Embryonic facial prominence (tissue), 1 donor: Measurements from ENCODE around the gene COL23A1.

Experiments
- DNase-seq: peaks from one replicate; pipeline ENCODE4 v3.0.0-alpha.2; 2016; ENCODE audit errors: extremely low spot score

COL23A1 gene

GRCh38 chr5:178462076-178462475, 128.1 kb downstream of the COL23A1 start:
- no peak for DNase-seq

DNA sequence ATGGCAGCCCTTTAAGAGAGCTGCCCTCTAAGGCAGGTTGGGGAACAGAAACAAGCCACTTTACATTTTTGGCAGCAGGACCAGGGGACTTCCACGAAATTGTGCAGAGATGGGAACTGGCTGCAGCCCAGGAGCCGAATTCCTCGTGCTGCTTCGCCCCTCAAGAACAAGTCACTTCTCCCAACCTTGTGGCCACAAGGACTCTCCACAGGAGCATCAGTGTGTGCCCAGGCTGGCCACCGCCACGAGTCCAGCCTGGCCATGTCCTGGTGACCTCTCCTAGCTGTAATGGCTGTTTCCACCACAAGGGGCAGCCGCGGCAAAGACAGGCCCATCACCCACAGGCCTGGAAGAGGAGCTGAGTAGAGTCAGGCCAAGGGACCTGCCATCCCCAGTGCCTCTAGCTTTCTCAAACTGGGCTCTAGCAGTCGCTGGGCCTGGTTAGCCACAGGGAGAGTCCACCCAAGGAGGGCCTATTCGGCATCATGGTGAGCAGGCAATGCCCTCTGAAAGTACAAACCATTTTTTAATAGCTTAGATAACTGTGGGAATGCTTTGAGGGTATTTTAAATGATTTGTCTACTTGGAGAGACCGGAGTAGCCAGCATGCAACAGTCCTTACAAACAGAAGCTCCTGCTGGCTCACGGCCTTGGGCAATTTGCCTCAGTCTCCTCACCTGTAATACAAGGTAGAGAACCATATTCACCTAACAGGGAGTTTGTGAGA, 129.0 kb downstream of the COL23A1 start:
- no peak for DNase-seq

DNA sequence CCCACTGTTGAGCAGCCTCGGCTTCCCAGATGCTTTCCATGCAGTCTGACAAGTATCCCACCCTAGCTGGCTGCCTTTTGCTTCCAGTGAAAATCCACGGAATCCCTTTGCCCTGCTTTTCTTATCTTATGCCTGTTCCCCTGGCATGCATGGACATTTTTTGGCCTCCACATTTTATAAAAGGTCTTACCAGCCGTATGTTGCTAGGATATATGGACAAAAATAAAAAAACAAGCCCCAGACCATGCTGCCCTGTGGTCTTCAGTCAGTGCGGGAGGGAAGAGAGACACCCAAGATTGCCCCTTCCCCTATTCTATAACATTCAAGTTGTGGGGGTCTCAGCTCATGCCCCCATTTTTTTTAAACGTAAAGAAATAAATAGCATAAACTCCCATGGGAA, 129.6 kb downstream of the COL23A1 start:
- DNase-seq, result no peak

DNA sequence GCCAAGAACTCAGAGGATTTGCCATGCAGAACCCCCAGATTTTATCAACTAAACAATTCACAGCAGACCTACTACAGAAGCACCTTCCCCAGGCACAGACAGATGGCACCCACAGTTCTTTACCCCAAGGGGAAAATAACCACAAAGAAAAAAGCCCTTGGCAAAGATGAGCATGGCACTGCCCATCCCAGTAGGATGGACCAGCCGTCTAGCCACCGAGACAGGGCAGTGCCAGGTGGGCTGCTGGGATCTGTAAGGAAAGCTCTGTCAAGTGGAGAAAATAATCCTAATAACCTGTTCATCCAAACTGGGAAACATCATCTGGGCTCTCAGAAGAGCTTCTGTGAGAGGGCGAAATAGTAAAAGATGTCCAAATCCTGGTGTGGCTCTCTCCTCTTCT, 130.0 kb downstream of the COL23A1 start:
- no peak for DNase-seq

DNA sequence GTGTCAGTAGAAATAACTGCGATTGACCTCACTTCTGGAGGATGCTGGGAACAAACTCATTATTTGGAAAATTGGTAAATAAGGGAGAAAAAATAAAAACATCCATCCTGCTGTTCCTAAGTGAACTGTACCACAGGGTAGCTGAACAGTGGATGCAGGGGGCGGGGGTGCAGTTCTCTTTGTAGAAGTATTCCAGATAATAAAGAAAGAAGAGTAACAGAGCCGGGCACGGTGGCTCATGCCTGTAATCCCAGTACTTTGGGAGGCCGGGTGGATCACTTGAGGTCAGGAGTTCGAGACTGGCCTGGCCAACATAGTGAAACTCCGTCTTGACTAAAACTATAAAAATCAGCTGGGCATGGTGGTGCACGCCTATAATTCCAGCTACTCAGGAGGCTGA, 132.1 kb downstream of the COL23A1 start:
- no peak for DNase-seq

GRCh38 chr5:178457471-178457870, 132.7 kb downstream of the COL23A1 start:
- DNase-seq, result no peak

GRCh38 chr5:178455480-178455835, 134.7 kb downstream of the COL23A1 start:
- DNase-seq, result no peak

DNA sequence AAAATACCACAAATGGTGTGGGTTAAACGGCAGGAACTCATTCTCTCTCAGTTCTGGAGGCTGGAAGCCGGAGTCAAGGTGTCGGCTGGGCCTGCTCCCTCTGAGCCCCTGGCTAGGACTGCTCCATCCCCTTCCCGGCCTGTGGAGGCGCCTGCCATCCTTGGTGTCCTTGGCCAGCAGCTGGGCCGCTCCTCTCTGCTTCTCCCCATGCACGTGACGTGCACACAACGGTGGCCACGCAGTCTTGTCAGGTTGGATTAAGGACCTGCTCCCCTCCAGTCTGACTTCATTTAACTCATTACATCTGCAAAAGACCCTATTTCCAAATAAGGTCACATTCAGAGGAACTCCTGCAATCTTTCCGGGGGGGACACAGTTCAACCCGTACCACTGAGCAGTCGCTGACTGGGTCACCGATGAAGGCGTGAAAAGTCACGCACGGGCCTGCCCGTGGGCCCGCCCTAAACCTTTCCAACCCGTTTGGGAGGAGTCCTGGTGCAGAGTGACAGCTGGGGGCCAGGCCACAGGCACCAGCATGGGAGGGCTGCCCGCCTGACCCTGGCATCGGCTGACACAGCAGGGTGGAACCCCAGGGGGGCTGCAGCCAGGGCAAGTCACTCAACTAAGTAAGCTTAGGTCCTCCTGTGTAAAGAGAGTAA, 135.2 kb downstream of the COL23A1 start:
- DNase-seq, result no peak

- DNase-seq, result no peak
Measured at GRCh38 chr5:178454303-178454702, 135.9 kb downstream of the COL23A1 start.

GRCh38 chr5:178453224-178453623, 137.0 kb downstream of the COL23A1 start:
- no peak for DNase-seq

GRCh38 chr5:178450121-178451028, 139.8 kb downstream of the COL23A1 start:
- no peak for DNase-seq

- DNase-seq, result no peak
Measured at GRCh38 chr5:178449163-178450070, 140.8 kb downstream of the COL23A1 start.

- DNase-seq, result no peak
Measured at GRCh38 chr5:178445534-178445933, 144.7 kb downstream of the COL23A1 start.

- DNase-seq, result no peak
Measured at GRCh38 chr5:178442405-178443257, 147.6 kb downstream of the COL23A1 start.

GRCh38 chr5:178441486-178442270, 148.5 kb downstream of the COL23A1 start:
- DNase-seq, result no peak

- no peak for DNase-seq
Measured at GRCh38 chr5:178440181-178440580, 150.0 kb downstream of the COL23A1 start.

- DNase-seq, result no peak
Measured at GRCh38 chr5:178439493-178440180, 150.6 kb downstream of the COL23A1 start.

DNA sequence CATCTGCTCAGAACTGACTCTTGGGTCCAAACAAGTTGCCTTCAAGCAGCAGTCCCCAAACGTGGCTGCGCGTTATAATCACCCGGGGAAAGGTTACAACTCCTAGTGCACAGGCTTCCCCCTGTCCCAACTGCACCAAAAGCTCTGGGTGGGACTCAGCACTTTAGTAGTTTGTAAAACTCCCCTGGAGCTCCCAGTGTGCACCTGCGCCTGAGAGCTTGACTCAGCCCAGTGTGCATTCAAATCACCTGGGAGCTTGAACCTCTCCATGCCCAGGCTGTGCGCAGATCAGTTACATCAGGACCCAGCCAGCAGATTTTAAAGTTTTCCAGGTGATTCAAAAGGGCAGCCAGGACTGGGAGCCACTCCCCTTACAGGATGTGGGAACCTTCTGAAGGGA, 151.4 kb downstream of the COL23A1 start:
- no peak for DNase-seq
